Transverse colon (tissue), 4 donors: ENCODE data around the gene TBC1D7.

Source experiments
- CTCF ChIP-seq, 5 experiments: fragments of 200-600 bp in 3 of 5; fragments of 450-650 bp in 2 of 5; sonication (generic) in 3 of 5; IDR thresholded peaks; 1 replicate in 2 of 5; 2 replicates in 3 of 5; pipeline ENCODE4 v1.5.1; 2016 to 2017; ENCODE audit warnings: antibody characterized with exemption in 5 of 5, inconsistent platforms in 3 of 5, mild to moderate bottlenecking in 2 of 5, moderate library complexity in 1 of 5
- POLR2A ChIP-seq: fragments of 450-650 bp; IDR thresholded peaks from one replicate; pipeline ENCODE4 v1.6.1; 2016; ENCODE audit warnings: antibody characterized with exemption, mild to moderate bottlenecking, moderate library complexity
- POLR2AphosphoS5 ChIP-seq, 3 donors: sonication (generic); formaldehyde crosslinking; IDR thresholded peaks; one replicate each; pipeline ENCODE4 v1.6.1; 2016; ENCODE audit warnings: antibody characterized with exemption in 3 of 3

GRCh38 chr6:13304101-13304500 is 24.2 kb downstream of the TBC1D7 start:
- TF ChIP-seq POLR2A: no peak
- no peak for TF ChIP-seq POLR2AphosphoS5 (IDR thresholded peaks at IDR 0.05)
- TF ChIP-seq CTCF (IDR thresholded peaks at IDR 0.05): no peak
